Thoracic aorta (tissue), 2 donors: ENCODE data around the gene DDX25. TPM values are rescaled to one million over a fixed set of nuclear protein-coding genes. Genes with fewer than 3 reads are reported as not detected.

Experiments used
- ATAC-seq: fragments of 150-250 bp; one replicate; pipeline ENCODE4 v1.8.0; 2017; ENCODE audit warnings: low read depth; ENCODE audit not compliant: insufficient number of reproducible peaks, low FRiP score
- DNase-seq: peaks from one replicate; pipeline ENCODE4 v3.0.0-alpha.2; 2020; ENCODE audit warnings: low spot score
- H3K27ac ChIP-seq, 2 donors: fragments of 200-600 bp; sonication (generic); 1 replicate in 1 of 2; 2 replicates in 1 of 2; pipeline ENCODE4 v1.5.1; 2016; ENCODE audit warnings: mild to moderate bottlenecking in 2 of 2, moderate library complexity in 2 of 2
- H3K27me3 ChIP-seq: fragments of 200-600 bp; sonication (generic); replicated peaks from 2 replicates; pipeline ENCODE4 v1.6.0; 2016; ENCODE audit warnings: mild to moderate bottlenecking; ENCODE audit not compliant: insufficient read depth
- H3K36me3 ChIP-seq: fragments of 200-600 bp; sonication (generic); one replicate; pipeline ENCODE4 v1.5.1; 2016
- H3K4me1 ChIP-seq, 2 donors: fragments of 200-600 bp; sonication (generic); 1 replicate in 1 of 2; 2 replicates in 1 of 2; pipeline versions ENCODE4 v1.5.1 to v1.6.0; 2016; ENCODE audit warnings: low read depth in 2 of 2, mild to moderate bottlenecking in 1 of 2; ENCODE audit not compliant: control insufficient read depth in 1 of 2
- H3K4me3 ChIP-seq: fragments of 200-600 bp; sonication (generic); 2 replicates; pipeline ENCODE4 v1.5.1; 2016; ENCODE audit warnings: mild to moderate bottlenecking
- H3K9me3 ChIP-seq: fragments of 200-600 bp; sonication (generic); 2 replicates; pipeline ENCODE4 v1.5.1; 2016
- total RNA-seq, 2 donors: library from RNA; depleted of rRNA; stranded (reverse); fragments of >200 nt; gene quantifications; one replicate each; pipeline versions ENCODE4 v1.1.0 to v1.2.3, GENCODE V29; 2016
- TF ChIP-seq, protein P1 (sequence below): fragments of 200-600 bp; sonication (generic); IDR thresholded peaks from one replicate; pipeline ENCODE4 v1.5.1; 2019; ENCODE audit warnings: antibody characterized with exemption

The DDX25 gene
- total RNA-seq, 2 donors from 2014 or later = not detected

DNA sequence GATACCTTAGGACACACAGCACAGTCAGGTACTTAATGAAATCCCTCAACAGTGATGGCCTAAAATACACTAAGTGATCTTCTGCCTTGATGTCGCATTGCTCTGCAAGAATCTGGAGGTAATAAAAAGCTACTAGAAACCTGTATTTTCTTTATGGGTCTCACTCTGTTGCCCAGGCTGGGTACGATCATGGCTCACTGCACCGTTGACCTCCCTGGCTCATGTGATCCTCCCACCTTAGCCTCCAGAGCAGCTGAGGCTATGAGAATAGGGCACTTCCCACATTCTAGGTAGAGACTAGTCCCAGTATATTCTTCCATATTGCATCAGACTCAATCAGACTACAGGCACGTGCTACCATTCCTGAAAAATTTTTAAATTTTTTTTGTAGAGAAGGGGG is 63.2 kb downstream of the DDX25 start:
- Histone ChIP-seq H3K27ac (no peak overlapping the region), H3K4me3 (no peak overlapping the region), H3K36me3 (no peaks in the 10 kb centered on the region), H3K4me1 (no peaks in the 10 kb centered on the region), H3K9me3 (peaks cover 4% of the 10 kb centered on the region), H3K27me3 (no peaks in the 10 kb centered on the region)
- DNase-seq = no peak
- TF ChIP-seq, protein P1, sequence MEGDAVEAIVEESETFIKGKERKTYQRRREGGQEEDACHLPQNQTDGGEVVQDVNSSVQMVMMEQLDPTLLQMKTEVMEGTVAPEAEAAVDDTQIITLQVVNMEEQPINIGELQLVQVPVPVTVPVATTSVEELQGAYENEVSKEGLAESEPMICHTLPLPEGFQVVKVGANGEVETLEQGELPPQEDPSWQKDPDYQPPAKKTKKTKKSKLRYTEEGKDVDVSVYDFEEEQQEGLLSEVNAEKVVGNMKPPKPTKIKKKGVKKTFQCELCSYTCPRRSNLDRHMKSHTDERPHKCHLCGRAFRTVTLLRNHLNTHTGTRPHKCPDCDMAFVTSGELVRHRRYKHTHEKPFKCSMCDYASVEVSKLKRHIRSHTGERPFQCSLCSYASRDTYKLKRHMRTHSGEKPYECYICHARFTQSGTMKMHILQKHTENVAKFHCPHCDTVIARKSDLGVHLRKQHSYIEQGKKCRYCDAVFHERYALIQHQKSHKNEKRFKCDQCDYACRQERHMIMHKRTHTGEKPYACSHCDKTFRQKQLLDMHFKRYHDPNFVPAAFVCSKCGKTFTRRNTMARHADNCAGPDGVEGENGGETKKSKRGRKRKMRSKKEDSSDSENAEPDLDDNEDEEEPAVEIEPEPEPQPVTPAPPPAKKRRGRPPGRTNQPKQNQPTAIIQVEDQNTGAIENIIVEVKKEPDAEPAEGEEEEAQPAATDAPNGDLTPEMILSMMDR = no peak
- ATAC-seq = no peak

DNA sequence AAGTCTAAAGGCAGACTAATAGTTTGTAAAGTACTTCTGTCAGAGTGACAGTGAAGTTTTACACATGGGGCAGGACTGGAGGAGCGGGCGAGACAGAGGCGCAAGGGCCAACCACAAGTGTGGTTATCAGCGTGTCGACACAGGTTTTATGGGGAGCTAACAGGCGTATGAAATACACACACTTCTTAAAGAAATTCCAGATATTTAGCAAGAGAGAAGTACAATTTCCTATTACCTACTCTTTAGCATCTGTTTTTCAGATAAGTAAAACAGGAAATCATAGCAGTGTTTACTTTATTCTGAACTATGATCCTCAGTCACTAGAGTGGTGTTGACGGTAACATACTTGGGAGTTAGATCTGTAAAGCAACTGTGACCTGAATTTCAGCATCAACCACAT is 64.0 kb downstream of the DDX25 start:
- Histone ChIP-seq H3K9me3 (no peaks in the 10 kb centered on the region), H3K27me3 (no peaks in the 10 kb centered on the region), H3K4me1 (no peaks in the 10 kb centered on the region), H3K36me3 (no peaks in the 10 kb centered on the region), H3K27ac (no peak overlapping the region), H3K4me3 (no peak overlapping the region)
- no peak for ATAC-seq
- TF ChIP-seq, protein P1 = no peak
- no peak for DNase-seq

DNA sequence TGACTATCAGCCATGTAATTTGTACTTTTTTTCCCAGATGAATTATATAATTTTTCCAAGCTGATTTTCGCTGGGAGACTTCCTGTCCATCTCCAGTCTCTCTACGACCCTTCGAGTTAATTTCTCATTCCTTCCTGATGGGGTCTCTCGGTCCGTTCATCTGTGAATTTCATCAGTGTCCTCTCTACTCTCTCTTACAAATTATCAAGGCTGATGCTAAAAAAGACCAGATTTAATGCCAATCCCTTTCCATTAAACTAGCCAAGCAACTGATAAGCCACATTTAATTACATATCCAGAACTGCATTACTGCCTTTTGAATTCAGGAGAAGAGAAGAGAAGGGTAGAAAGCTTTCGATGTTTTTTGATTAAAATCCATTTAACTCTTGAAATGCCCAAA is 67.3 kb downstream of the DDX25 start:
- ATAC-seq (no peak), DNase-seq (no peak)
- H3K27ac ChIP-seq = no peak overlapping the region
- H3K4me3 ChIP-seq = no peak overlapping the region
- no peaks in the 10 kb centered on the region for H3K36me3 ChIP-seq
- no peaks in the 10 kb centered on the region for H3K27me3 ChIP-seq
- no peaks in the 10 kb centered on the region for H3K9me3 ChIP-seq
- H3K4me1 ChIP-seq = no peaks in the 10 kb centered on the region
- TF ChIP-seq, protein P1 = no peak

DNA sequence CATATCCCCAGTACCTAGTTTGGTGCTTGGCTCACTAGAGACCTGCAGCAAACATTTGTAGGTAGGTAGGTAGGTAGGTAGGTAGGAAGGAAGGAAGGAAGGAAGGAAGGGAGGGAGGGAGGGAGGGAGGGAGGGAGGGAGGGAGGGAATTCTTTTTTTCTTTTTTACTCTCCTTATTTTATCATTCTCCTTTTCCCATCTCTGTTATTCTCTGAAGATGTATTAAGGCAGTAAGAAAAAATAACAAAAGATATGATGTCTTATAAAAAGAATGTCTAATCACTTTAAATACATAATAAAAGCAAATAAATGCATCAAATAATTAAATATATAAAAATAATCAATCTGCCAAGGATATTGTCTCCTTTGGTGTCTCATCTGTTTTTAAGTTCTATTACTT is 70.0 kb downstream of the DDX25 start:
- ATAC-seq (no peak), DNase-seq (no peak)
- Histone ChIP-seq H3K4me1 (peaks cover 0 to 13% of the 10 kb centered on the region in 2 donors), H3K9me3 (no peaks in the 10 kb centered on the region), H3K36me3 (no peaks in the 10 kb centered on the region), H3K4me3 (no peak overlapping the region), H3K27me3 (no peaks in the 10 kb centered on the region), H3K27ac (no peak overlapping the region)
- TF ChIP-seq, protein P1 = no peak

DNA sequence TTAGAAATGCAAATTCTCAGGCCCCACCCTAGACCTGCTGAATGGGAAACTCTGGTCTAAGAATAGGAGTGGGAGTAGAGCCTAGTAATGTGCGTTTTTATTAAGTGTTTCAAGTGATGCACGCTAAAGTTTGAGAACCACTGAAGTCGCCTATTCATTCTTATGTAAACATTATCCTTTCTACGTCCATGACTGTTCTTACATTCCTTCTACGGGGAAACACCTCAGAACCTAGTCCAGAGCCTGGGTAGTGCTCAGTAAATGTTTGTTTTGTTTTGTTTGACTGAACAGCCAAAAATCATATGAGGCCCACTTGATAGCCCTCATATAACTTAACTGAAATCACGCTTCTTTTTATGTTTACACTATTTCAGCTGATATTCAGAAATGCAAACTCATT is 71.3 kb downstream of the DDX25 start:
- TF ChIP-seq, protein P1 = no peak
- Histone ChIP-seq H3K36me3 (no peaks in the 10 kb centered on the region), H3K27ac (no peak overlapping the region), H3K4me1 (peaks cover 0 to 17% of the 10 kb centered on the region in 2 donors), H3K27me3 (no peaks in the 10 kb centered on the region), H3K4me3 (no peak overlapping the region), H3K9me3 (no peaks in the 10 kb centered on the region)
- ATAC-seq (no peak), DNase-seq (no peak)
